ENCODE results near the gene DDX1. TPM values are rescaled to one million over a fixed set of nuclear protein-coding genes. Genes with fewer than 3 reads are reported as not detected.

Gene DDX1
- total and polyA plus RNA-seq, 2 donors (not counting 1 experiment from before 2014, with no cell fraction given) = 54.3 to 176 TPM

DNA sequence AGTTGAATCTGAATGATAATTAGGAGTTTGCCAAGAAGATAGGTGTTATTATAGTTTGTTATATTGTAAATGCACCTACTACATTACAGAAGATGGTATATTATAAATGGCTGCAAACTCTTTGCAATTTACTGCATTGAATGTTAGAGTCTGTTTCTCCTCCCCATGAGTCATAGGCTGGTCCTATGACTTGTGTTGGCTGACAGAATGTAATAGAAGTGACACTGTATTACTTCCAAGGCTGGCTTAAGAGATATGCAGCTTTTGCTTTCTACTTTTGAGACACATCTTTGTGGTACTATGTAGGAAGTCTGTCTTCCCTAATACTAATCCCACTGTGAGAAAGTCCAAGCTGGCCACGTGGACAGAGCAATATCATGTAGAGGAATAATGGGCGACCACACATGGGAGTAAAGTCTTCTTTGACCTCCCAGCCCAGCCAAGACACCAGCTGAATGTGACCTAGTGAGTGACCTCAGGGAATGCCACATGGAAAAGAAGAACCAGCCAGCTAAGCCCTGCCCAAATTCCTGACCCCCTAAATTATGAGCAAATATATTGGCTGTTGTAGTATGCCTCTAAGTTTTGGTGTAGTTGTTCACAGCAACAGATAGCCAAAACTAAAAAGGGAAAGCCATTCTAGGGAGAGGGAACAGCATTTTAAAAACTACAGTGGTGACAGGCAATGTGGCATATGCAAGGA is 6.8 kb upstream of the DDX1 start:
- TF ChIP-seq EZH2 (IDR thresholded peaks at IDR 0.05; ENCODE audit: low read length, missing control alignments) (no peak), CTCF (conservative IDR thresholded peaks at IDR 0.05 in 1 of 2, IDR thresholded peaks at IDR 0.05 in 1 of 2; ENCODE audit: low read depth in 1 of 2, low read length in 2 of 2) (no peak)
- DNase-seq (ENCODE audit: low read depth in 2 of 2) = peak; percentile 18 to 25

GRCh38 chr2:15588329-15588919 is 3.2 kb upstream of the DDX1 start:
- no peak for TF ChIP-seq EZH2 (IDR thresholded peaks at IDR 0.05; ENCODE audit: low read length, missing control alignments)
- TF ChIP-seq CTCF (conservative IDR thresholded peaks at IDR 0.05 in 1 of 2, IDR thresholded peaks at IDR 0.05 in 1 of 2; ENCODE audit: low read depth in 1 of 2, low read length in 2 of 2) = peak; percentile 36 to 64

More for the DNA sequence above, 6.8 kb upstream of the DDX1 start:
- Histone ChIP-seq H3K27me3 (ENCODE audit: control insufficient read depth, insufficient read depth, low read length) (no peaks in the 10 kb centered on the region), H4K20me1 (ENCODE audit: control insufficient read depth, extremely low read depth, insufficient read depth, low read length) (no peaks in the 10 kb centered on the region), H2AFZ (ENCODE audit: low read length) (no peak overlapping the region), H3K36me3 (ENCODE audit: control insufficient read depth, insufficient read depth, low read length) (no peaks in the 10 kb centered on the region), H3K4me2 (ENCODE audit: extremely low read depth, insufficient read depth, low read length) (no peak overlapping the region), H3K27ac (ENCODE audit: insufficient read depth, low read length) (no peak overlapping the region), H3K9ac (ENCODE audit: insufficient read depth, low read length) (no peak overlapping the region), H3K79me2 (ENCODE audit: control insufficient read depth, insufficient read depth, low read length) (no peaks in the 10 kb centered on the region), H3K9me3 (ENCODE audit: control insufficient read depth, insufficient read depth, low read depth, low read length) (no peaks in the 10 kb centered on the region), H3K4me1 (ENCODE audit: control insufficient read depth, extremely low read depth, insufficient read depth, low read length) (no peaks in the 10 kb centered on the region), H3K4me3 (replicated peaks in 1 of 4; ENCODE audit: control extremely low read depth in 1 of 4, insufficient read depth in 1 of 4, low read depth in 3 of 4, low read length in 4 of 4) (no peak overlapping the region)

GRCh38 chr2:15591373-15591691 is 336 bp upstream of the DDX1 start:
- H3K27ac ChIP-seq (ENCODE audit: insufficient read depth, low read length) = peak overlapping the region; percentile 96
- H3K36me3 ChIP-seq (ENCODE audit: control insufficient read depth, insufficient read depth, low read length) = peaks cover 6% of the 10 kb centered on the region
- no peak for TF ChIP-seq CTCF (conservative IDR thresholded peaks at IDR 0.05 in 1 of 2, IDR thresholded peaks at IDR 0.05 in 1 of 2; ENCODE audit: low read depth in 1 of 2, low read length in 2 of 2)
- no peak for TF ChIP-seq EZH2 (IDR thresholded peaks at IDR 0.05; ENCODE audit: low read length, missing control alignments)
- peak overlapping the region; percentile 55 to 99 (median 86) for H3K4me3 ChIP-seq (replicated peaks in 1 of 4; ENCODE audit: control extremely low read depth in 1 of 4, insufficient read depth in 1 of 4, low read depth in 3 of 4, low read length in 4 of 4)
- H3K4me1 ChIP-seq (ENCODE audit: control insufficient read depth, extremely low read depth, insufficient read depth, low read length) = peaks cover 5% of the 10 kb centered on the region
- peaks cover 38% of the 10 kb centered on the region for H3K79me2 ChIP-seq (ENCODE audit: control insufficient read depth, insufficient read depth, low read length)
- peak overlapping the region; percentile 97 for H3K9ac ChIP-seq (ENCODE audit: insufficient read depth, low read length)
- H3K27me3 ChIP-seq (ENCODE audit: control insufficient read depth, insufficient read depth, low read length) = no peaks in the 10 kb centered on the region
- DNase-seq (ENCODE audit: low read depth in 2 of 2) = no peak
- H2AFZ ChIP-seq (ENCODE audit: low read length) = peak overlapping the region; percentile 99
- no peaks in the 10 kb centered on the region for H4K20me1 ChIP-seq (ENCODE audit: control insufficient read depth, extremely low read depth, insufficient read depth, low read length)
- peak overlapping the region; percentile 96 for H3K4me2 ChIP-seq (ENCODE audit: extremely low read depth, insufficient read depth, low read length)
- no peaks in the 10 kb centered on the region for H3K9me3 ChIP-seq (ENCODE audit: control insufficient read depth, insufficient read depth, low read depth, low read length)

More at GRCh38 chr2:15588329-15588919, 3.2 kb upstream of the DDX1 start:
- no peak overlapping the region for H3K4me3 ChIP-seq (replicated peaks in 1 of 4; ENCODE audit: control extremely low read depth in 1 of 4, insufficient read depth in 1 of 4, low read depth in 3 of 4, low read length in 4 of 4)
- no peak overlapping the region for H2AFZ ChIP-seq (ENCODE audit: low read length)
- no peak overlapping the region for H3K4me2 ChIP-seq (ENCODE audit: extremely low read depth, insufficient read depth, low read length)
- no peak overlapping the region for H3K9ac ChIP-seq (ENCODE audit: insufficient read depth, low read length)
- H3K36me3 ChIP-seq (ENCODE audit: control insufficient read depth, insufficient read depth, low read length) = no peaks in the 10 kb centered on the region
- no peaks in the 10 kb centered on the region for H3K27me3 ChIP-seq (ENCODE audit: control insufficient read depth, insufficient read depth, low read length)
- H4K20me1 ChIP-seq (ENCODE audit: control insufficient read depth, extremely low read depth, insufficient read depth, low read length) = no peaks in the 10 kb centered on the region
- peak; percentile 49 to 63 for DNase-seq (ENCODE audit: low read depth in 2 of 2)
- H3K27ac ChIP-seq (ENCODE audit: insufficient read depth, low read length) = no peak overlapping the region
- H3K4me1 ChIP-seq (ENCODE audit: control insufficient read depth, extremely low read depth, insufficient read depth, low read length) = peaks cover 1% of the 10 kb centered on the region
- H3K9me3 ChIP-seq (ENCODE audit: control insufficient read depth, insufficient read depth, low read depth, low read length) = no peaks in the 10 kb centered on the region
- H3K79me2 ChIP-seq (ENCODE audit: control insufficient read depth, insufficient read depth, low read length) = peaks cover 16% of the 10 kb centered on the region
